ENCODE results near the gene RND1. TPM values are rescaled to one million over a fixed set of nuclear protein-coding genes. Genes with fewer than 3 reads are reported as not detected.

Gene RND1
- polyA plus RNA-seq, 2 of the 4 experiments (the other 2 are of a cell fraction) = 26.5 to 37.8 TPM

GRCh38 chr12:48828841-48829575, 36.7 kb downstream of the RND1 start:
- 0 out of 3 replicates have a peak, but pooled peaks cover 4% of the 10 kb centered on the region for H3K4me1 ChIP-seq
- no peak overlapping the region for H3K4me3 ChIP-seq
- FAIRE-seq (no peak), ATAC-seq (peak in 1 of 2 experiments; percentile 4; a peak in 1 of 6 replicates), DNase-seq (ENCODE audit: low read depth in 1 of 2, low spot score in 1 of 2) (no peak)
- H3K27ac ChIP-seq = no peak overlapping the region
- no peaks in the 10 kb centered on the region for H3K9me3 ChIP-seq
- ChIA-PET CTCF (interaction anchor here (1.2 to 18.2 kb wide), 9 partner anchors 10 to 159 kb away, joined by 3 to 230 read pairs (median 7); partner anchors contain the start of genes CACNB3 and DDX23), POLR2A (no interaction called here)
- 91% methylated on average over 16 of the region's 16 CpGs for WGBS (ENCODE audit: missing lambda C conversion rate)
- no peak overlapping the region for H3K4me2 ChIP-seq
- TF ChIP-seq MYC (IDR thresholded peaks at IDR 0.05; ENCODE audit: borderline replicate concordance, low read length) = no peak
- no peak for TF ChIP-seq CHD4 (IDR thresholded peaks at IDR 0.05; ENCODE audit: borderline replicate concordance)

GRCh38 chr12:48828293-48828692, 37.4 kb downstream of the RND1 start:
- DNase-seq (ENCODE audit: low read depth in 1 of 2, low spot score in 1 of 2) = no peak
- Histone ChIP-seq H3K4me1 (0 out of 3 replicates have a peak, but pooled peaks cover 4% of the 10 kb centered on the region), H3K9me3 (no peaks in the 10 kb centered on the region), H3K27ac (no peak overlapping the region), H3K4me3 (no peak overlapping the region), H3K4me2 (no peak overlapping the region)
- peak in 1 of 2 experiments; percentile 7; a peak in 2 of 6 replicates for ATAC-seq
- WGBS (ENCODE audit: missing lambda C conversion rate) = no CpG with 5 or more reads among the region's 2 CpGs
- FAIRE-seq = no peak
- CTCF ChIA-PET = interaction anchor here (0.6 to 18.2 kb wide), 8 partner anchors 11 to 108 kb away, joined by 4 to 230 read pairs (median 10); partner anchors contain the start of genes CACNB3 and DDX23
- TF ChIP-seq FOSL2 (IDR thresholded peaks at IDR 0.05) (no peak), FOSL2 (CRISPR knock-in tag; IDR thresholded peaks at IDR 0.05) (no peak), SREBF2 (IDR thresholded peaks at IDR 0.05) (no peak), ZC3H11A (IDR thresholded peaks at IDR 0.05) (no peak), CHD4 (IDR thresholded peaks at IDR 0.05; ENCODE audit: borderline replicate concordance) (no peak), MAFK (IDR thresholded peaks at IDR 0.05; ENCODE audit: partially characterized antibody) (no peak), E2F6 (IDR thresholded peaks at IDR 0.05; ENCODE audit: borderline replicate concordance, low read depth) (no peak), USF2 (IDR thresholded peaks at IDR 0.05) (no peak), HOXA7 (CRISPR knock-in tag; IDR thresholded peaks at IDR 0.05) (no peak), PHF8 (IDR thresholded peaks at IDR 0.05; ENCODE audit: borderline replicate concordance, low read depth) (no peak), MAX (IDR thresholded peaks at IDR 0.05) (no peak), EP300 (IDR thresholded peaks at IDR 0.05) (no peak), EHF (CRISPR knock-in tag; IDR thresholded peaks at IDR 0.05) (no peak), RNF2 (IDR thresholded peaks at IDR 0.05; ENCODE audit: borderline replicate concordance, low read depth) (no peak)
- POLR2A ChIA-PET = interaction anchor here (1.7 kb wide), 1 partner anchor 37 kb away, joined by 6 read pairs; the partner anchor contains the start of gene RND1

- H3K4me3 ChIP-seq = no peak overlapping the region
- FAIRE-seq = no peak
- H3K9me3 ChIP-seq = no peaks in the 10 kb centered on the region
- ATAC-seq = peak in 1 of 2 experiments; percentile 7; a peak in 2 of 6 replicates
- no peak overlapping the region for H3K27ac ChIP-seq
- no peak for TF ChIP-seq HDAC2 (IDR thresholded peaks at IDR 0.05)
- no peak for TF ChIP-seq HEYL (CRISPR knock-in tag; IDR thresholded peaks at IDR 0.05)
- no peak for TF ChIP-seq SMC3 (IDR thresholded peaks at IDR 0.05)
- no peak for TF ChIP-seq GATA3 (IDR thresholded peaks at IDR 0.05; ENCODE audit: borderline replicate concordance)
- TF ChIP-seq NR3C1 (IDR thresholded peaks at IDR 0.05) = no peak
- no peak for TF ChIP-seq JUN (IDR thresholded peaks at IDR 0.05)
- no peak for TF ChIP-seq RCOR1 (IDR thresholded peaks at IDR 0.05; ENCODE audit: low read depth, low read length)
- no peak for TF ChIP-seq REST (IDR thresholded peaks at IDR 0.05)
- TF ChIP-seq NFE2L2 (conservative IDR thresholded peaks at IDR 0.05; ENCODE audit: low read length) = no peak
- no peak for DNase-seq (ENCODE audit: low read depth in 1 of 2, low spot score in 1 of 2)
- 88% methylated on average over 9 of the region's 17 CpGs for WGBS (ENCODE audit: missing lambda C conversion rate)
- H3K4me1 ChIP-seq = 0 out of 3 replicates have a peak, but pooled peaks cover 4% of the 10 kb centered on the region
- POLR2A ChIA-PET = interaction anchor here (0.5 to 1.7 kb wide), 3 partner anchors 25 to 446 kb away, joined by 5 to 9 read pairs (median 6); partner anchors contain the start of genes DDX23 and RND1
- no peak overlapping the region for H3K4me2 ChIP-seq
- CTCF ChIA-PET = interaction anchor here (0.6 to 18.2 kb wide), 10 partner anchors 8 to 108 kb away, joined by 3 to 230 read pairs (median 7); partner anchors contain the start of genes CACNB3 and DDX23
These were observed 38.1 kb downstream of the RND1 start for GRCh38 chr12:48827513-48828096.
